HG02970 (cell line): ENCODE data around the gene PDE4B.

Experiments used
- ATAC-seq: cut with Tn5 transposase; IDR thresholded peaks from one replicate; pipeline ENCODE4 v1.9.1; 2021; ENCODE audit warnings: mild to moderate bottlenecking, moderate library complexity, moderate number of reproducible peaks; ENCODE audit not compliant: unreplicated experiment, low FRiP score

Gene PDE4B

GRCh38 chr1:66217021-66217420 lies 424.3 kb downstream of the PDE4B start:
- no peak for ATAC-seq

GRCh38 chr1:66217561-66217960 lies 424.9 kb downstream of the PDE4B start:
- ATAC-seq, result no peak

DNA sequence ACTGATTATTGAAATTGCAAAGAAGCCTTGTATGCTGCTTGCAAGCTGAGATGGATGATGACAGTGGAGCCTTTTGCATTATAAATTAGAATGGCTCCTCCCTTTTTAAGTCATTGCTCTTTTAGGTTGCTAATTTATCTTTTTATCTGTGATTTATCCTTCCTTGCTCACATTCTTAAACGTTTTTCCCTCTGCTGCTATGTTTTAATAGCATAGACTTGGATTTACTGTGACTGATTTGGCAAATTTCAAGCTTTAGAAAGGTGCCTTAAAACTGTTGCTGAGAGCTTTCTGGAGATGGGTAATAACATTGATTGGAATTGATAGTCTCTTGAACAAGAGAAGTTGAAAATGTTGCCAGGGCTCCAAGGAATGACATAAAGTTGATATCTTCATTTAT lies 427.8 kb downstream of the PDE4B start:
- ATAC-seq, result no peak

DNA sequence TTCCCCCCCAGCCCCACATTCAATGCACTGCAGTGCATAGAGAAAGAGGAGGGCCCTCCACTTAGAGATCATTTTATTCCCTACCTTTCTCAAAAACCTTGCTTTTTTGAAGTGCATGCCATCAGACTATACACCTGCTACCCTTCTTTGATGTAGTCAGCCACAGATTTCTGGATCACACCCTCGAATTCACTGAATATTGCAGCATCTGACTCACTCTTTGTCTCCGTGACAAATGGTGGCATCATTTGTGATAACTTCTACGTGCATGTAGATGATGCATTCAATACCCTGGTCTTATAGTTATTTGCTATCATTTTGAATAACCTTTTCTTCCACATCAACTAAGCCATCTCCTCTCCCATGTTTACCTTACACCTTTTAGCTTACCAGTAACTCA lies 431.0 kb downstream of the PDE4B start:
- ATAC-seq, result no peak

DNA sequence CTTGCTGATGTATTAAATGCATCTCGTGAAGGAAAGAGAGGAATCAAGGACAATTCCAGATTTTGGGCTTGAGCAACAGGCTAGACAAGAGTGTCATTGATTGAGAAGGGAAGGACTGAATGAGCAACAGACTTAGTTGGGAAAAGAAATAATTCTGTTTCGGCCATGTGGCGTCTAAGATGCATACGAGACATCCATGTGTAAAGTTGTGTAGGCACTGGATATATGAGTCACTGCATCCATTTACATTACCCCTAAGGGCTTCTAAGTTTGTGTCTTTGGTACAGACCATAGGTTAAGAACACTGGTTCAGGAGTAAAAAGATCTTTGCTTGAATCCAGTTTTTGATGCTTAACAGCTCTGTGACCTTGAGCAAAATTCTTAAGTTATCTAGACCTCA lies 434.3 kb downstream of the PDE4B start:
- no peak for ATAC-seq

DNA sequence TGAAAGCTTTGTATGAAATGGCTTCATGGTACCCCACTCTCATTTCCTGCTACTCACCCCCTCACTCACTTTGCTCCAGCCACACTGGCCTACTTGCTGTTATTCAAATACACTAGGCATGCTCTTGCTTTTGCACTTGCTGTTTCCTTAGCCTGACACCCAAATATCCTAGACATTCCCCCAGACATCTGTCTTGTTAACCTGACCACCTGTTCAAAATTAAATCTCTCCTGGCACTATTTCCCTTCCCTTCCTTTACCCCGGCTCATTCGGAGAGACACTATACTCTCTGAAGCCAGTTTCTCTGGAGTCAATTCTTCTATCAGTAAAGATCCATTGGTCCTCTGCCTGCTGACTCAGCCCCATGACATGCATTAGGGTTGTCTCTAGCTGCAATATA lies 435.3 kb downstream of the PDE4B start:
- ATAC-seq, result no peak

GRCh38 chr1:66231217-66231616 lies 438.5 kb downstream of the PDE4B start:
- no peak for ATAC-seq

- ATAC-seq, result no peak
Observed at GRCh38 chr1:66231681-66232463, 439.2 kb downstream of the PDE4B start.

DNA sequence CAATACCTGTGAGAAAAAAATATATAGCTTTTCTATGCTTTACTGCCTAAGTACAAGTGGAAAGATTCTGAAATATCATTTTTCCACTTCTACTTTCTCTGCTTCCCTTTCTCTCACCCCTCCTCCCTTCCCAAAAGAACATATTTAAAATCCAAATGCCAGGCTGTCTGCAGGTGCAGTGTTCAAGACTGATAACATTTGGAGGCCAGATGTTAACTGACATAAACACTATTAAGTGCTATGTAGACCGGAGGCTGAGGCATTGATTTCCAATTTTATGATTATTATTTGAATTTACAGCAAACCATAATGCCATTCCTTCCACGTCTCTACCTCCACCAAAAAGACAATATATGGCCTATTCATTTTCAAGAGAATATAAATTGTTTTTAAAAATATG lies 444.3 kb downstream of the PDE4B start:
- no peak for ATAC-seq

GRCh38 chr1:66237722-66238479 lies 445.2 kb downstream of the PDE4B start:
- no peak for ATAC-seq

GRCh38 chr1:66239834-66240233 lies 447.1 kb downstream of the PDE4B start:
- ATAC-seq, result no peak

GRCh38 chr1:66240491-66241484 lies 448.1 kb downstream of the PDE4B start:
- ATAC-seq, result no peak

GRCh38 chr1:66242646-66243547 lies 450.2 kb downstream of the PDE4B start:
- no peak for ATAC-seq

GRCh38 chr1:66243548-66244130 lies 450.9 kb downstream of the PDE4B start:
- ATAC-seq, result no peak

DNA sequence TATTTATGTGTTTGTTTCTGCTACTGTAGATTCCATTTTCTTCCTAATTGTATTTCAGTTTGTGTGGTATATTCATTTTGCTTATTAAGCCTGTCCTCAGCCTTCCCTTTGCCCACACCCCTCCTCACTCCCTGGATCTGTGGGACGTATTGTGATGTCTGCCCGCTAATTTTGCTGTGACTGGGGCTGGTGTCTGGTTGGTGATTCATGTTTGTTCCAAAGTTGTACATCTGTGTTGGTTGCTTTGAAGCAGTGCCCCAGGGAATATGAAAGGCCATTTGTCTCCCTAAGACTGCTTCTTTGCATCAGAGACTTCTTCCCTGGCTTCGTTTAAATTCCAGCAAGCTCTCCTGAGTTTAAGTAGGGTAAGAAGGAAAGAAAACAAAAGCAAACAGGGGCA lies 451.7 kb downstream of the PDE4B start:
- no peak for ATAC-seq

GRCh38 chr1:66245691-66246090 lies 453.0 kb downstream of the PDE4B start:
- no peak for ATAC-seq

GRCh38 chr1:66246351-66247269 lies 453.9 kb downstream of the PDE4B start:
- no peak for ATAC-seq
